ENCODE measurements around the gene BAHCC1. TPM values are rescaled to one million over a fixed set of nuclear protein-coding genes. Genes with fewer than 3 reads are reported as not detected.
A peak's percentile ranks its signal among the peaks of the same experiment; 100 is the strongest.

BAHCC1 gene
- total and polyA plus RNA-seq, 9 of the 15 experiments (the other 6 are each of a cell fraction or from before 2014, with no cell fraction given) = 0.14 to 26.9 (median 5.0) TPM

GRCh38 chr17:81393684-81394376, 1.4 kb upstream of the BAHCC1 start (continued):
- TF ChIP-seq, protein P1, sequence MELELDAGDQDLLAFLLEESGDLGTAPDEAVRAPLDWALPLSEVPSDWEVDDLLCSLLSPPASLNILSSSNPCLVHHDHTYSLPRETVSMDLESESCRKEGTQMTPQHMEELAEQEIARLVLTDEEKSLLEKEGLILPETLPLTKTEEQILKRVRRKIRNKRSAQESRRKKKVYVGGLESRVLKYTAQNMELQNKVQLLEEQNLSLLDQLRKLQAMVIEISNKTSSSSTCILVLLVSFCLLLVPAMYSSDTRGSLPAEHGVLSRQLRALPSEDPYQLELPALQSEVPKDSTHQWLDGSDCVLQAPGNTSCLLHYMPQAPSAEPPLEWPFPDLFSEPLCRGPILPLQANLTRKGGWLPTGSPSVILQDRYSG (tag; conservative IDR thresholded peaks at IDR 0.05; ENCODE audit: low read depth) = no peak
- peak; percentile 86 for TF ChIP-seq NEUROD1 (IDR thresholded peaks at IDR 0.05; ENCODE audit: borderline replicate concordance, low read depth, low read length, partially characterized antibody)
- TF ChIP-seq ZNF24 (IDR thresholded peaks at IDR 0.05) = peak; percentile 30; the same call in 1 of the 2 replicates
- TF ChIP-seq SIN3A (IDR thresholded peaks at IDR 0.05; ENCODE audit: borderline replicate concordance in 2 of 2, control insufficient read depth in 1 of 2, low read depth in 2 of 2, low read length in 2 of 2) = peak; percentile 81 to 83; a peak in 3 of 4 replicates
- TF ChIP-seq IFI16 (CRISPR knock-in tag; IDR thresholded peaks at IDR 0.05) = no peak
- TF ChIP-seq ZNF239 (CRISPR knock-in tag; IDR thresholded peaks at IDR 0.05) = 0 out of 2 replicates have a peak, but pooled peaks have one; percentile 24
- TF ChIP-seq RFX5 (IDR thresholded peaks at IDR 0.05; ENCODE audit: low read depth, low read length) = no peak; the same call in 1 of the 2 replicates
- TF ChIP-seq, protein P2, sequence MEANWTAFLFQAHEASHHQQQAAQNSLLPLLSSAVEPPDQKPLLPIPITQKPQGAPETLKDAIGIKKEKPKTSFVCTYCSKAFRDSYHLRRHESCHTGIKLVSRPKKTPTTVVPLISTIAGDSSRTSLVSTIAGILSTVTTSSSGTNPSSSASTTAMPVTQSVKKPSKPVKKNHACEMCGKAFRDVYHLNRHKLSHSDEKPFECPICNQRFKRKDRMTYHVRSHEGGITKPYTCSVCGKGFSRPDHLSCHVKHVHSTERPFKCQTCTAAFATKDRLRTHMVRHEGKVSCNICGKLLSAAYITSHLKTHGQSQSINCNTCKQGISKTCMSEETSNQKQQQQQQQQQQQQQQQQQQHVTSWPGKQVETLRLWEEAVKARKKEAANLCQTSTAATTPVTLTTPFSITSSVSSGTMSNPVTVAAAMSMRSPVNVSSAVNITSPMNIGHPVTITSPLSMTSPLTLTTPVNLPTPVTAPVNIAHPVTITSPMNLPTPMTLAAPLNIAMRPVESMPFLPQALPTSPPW (CRISPR knock-in tag; IDR thresholded peaks at IDR 0.05) = peak; percentile 90
- TF ChIP-seq TAF15 (IDR thresholded peaks at IDR 0.05; ENCODE audit: low read depth, low read length) = no peak
- TF ChIP-seq ESRRA (IDR thresholded peaks at IDR 0.05; ENCODE audit: borderline replicate concordance, low read depth) = peak; percentile 92
- no peak for TF ChIP-seq NR2C2 (CRISPR knock-in tag; IDR thresholded peaks at IDR 0.05)
- TF ChIP-seq NR2C2 (tag; IDR thresholded peaks at IDR 0.05) = peak; percentile 50; the same call in 1 of the 2 replicates
- peak; percentile 83 for TF ChIP-seq POLR2G (IDR thresholded peaks at IDR 0.05; ENCODE audit: low read depth, low read length)
- TF ChIP-seq RHOXF2B (CRISPR knock-in tag; conservative IDR thresholded peaks at IDR 0.05) = no peak
- no peak for TF ChIP-seq HNRNPL (IDR thresholded peaks at IDR 0.05; ENCODE audit: low read depth, low read length)
- peak; percentile 93 for TF ChIP-seq NFIX (CRISPR knock-in tag; IDR thresholded peaks at IDR 0.05; ENCODE audit: low read depth)
- peak in 1 of 2 experiments; percentile 65; a peak in 2 of 4 replicates for TF ChIP-seq NONO (IDR thresholded peaks at IDR 0.05; ENCODE audit: low read depth in 2 of 2, low read length in 1 of 2)
- no peak; the same call in 1 of the 2 replicates for TF ChIP-seq NFATC3 (IDR thresholded peaks at IDR 0.05)
- TF ChIP-seq TOE1 (IDR thresholded peaks at IDR 0.05; ENCODE audit: borderline replicate concordance) = peak; percentile 90
- TF ChIP-seq TOE1 (CRISPR knock-in tag; IDR thresholded peaks at IDR 0.05; ENCODE audit: borderline replicate concordance, low read depth) = no peak
- peak; percentile 63; the same call in 1 of the 2 replicates for TF ChIP-seq ZNF121 (CRISPR knock-in tag; conservative IDR thresholded peaks at IDR 0.05)
- TF ChIP-seq, protein P3, sequence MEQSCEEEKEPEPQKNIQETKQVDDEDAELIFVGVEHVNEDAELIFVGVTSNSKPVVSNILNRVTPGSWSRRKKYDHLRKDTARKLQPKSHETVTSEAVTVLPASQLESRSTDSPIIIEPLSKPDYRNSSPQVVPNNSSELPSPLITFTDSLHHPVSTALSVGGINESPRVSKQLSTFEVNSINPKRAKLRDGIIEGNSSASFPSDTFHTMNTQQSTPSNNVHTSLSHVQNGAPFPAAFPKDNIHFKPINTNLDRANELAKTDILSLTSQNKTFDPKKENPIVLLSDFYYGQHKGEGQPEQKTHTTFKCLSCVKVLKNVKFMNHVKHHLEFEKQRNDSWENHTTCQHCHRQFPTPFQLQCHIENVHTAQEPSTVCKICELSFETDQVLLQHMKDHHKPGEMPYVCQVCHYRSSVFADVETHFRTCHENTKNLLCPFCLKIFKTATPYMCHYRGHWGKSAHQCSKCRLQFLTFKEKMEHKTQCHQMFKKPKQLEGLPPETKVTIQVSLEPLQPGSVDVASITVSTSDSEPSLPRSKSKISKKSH (CRISPR knock-in tag; IDR thresholded peaks at IDR 0.05) = no peak
- TF ChIP-seq LEF1 (IDR thresholded peaks at IDR 0.05) = peak; percentile 96
